Measurements from ENCODE around the gene DIS3.
A peak's percentile ranks its signal among the peaks of the same experiment; 100 is the strongest.
"Not testable (repeated sequence)": the region's sequence is repeated elsewhere in the genome, so short reads cannot be mapped to it uniquely, and the experiment has no call there.

DIS3 gene

GRCh38 chr13:72745260-72745659, 36.4 kb downstream of the DIS3 start:
- no peak for DNase-seq

- no peak for DNase-seq
Observed at GRCh38 chr13:72740015-72740414, 41.7 kb downstream of the DIS3 start.

GRCh38 chr13:72737033-72737432, 44.7 kb downstream of the DIS3 start:
- no peak for DNase-seq

GRCh38 chr13:72728290-72728605, 53.5 kb downstream of the DIS3 start:
- no peak for DNase-seq

GRCh38 chr13:72727417-72728289, 54.0 kb downstream of the DIS3 start, which contains the start of the genes BORA and MZT1:
Gene BORA (plus strand): TSS chr13:72727923. CDS start chr13:72728941, 1,018 bp downstream.
Gene MZT1 (minus strand): TSS chr13:72727629. CDS start chr13:72727602, 27 bp downstream.
- peak; percentile 97 for DNase-seq

- DNase-seq = no peak
Observed at GRCh38 chr13:72726726-72727416, 54.8 kb downstream of the DIS3 start.

- not testable (repeated sequence) for DNase-seq
Observed at GRCh38 chr13:72726185-72726584, 55.5 kb downstream of the DIS3 start.

GRCh38 chr13:72716776-72717175, 64.9 kb downstream of the DIS3 start:
- DNase-seq = no peak

All from activated CD8-positive, alpha-beta memory T cell treated with anti-CD3 and anti-CD28 coated beads for 24 hours (primary cell).